ENCODE results near the gene CHSY1.

CHSY1 gene

DNA sequence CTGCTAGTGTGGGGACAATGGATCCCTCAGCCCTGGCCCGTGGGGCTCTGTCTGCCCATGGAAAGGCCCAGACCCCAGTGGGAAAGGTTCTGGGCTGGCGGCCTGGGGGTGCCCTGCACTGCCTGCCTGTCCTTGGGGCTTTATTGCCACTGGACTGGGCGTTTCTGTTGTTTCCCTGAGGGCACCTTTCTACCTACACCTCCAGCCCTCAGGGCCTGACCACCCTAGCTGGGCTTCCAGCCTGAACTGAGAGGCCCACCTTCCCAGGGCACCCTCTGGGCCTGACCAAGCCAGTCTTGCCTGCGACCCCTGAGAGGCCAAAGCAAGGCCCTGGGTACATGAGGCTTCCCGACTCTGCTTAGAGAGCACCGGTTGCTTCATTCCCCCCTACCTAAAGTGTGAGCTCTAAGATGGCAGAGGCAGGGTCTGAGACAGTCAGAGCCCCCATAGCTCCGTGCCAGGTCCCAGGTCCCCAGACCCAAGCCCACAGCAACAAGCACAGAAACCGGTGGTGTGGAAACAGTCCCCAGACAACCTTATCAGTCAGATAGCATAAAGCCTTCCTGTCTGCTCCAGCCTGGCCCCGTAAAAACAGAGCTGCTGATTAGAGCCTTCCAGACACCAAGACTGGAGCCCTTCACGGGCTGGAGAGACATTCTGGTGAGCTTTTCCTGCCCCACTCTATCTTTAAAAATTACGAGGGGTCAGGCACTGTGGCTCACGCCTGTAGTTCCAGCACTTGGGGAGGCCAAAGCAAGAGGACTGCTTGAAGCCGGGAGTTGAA is 102.8 kb downstream of the CHSY1 start:
- DNase-seq: no peak

DNA sequence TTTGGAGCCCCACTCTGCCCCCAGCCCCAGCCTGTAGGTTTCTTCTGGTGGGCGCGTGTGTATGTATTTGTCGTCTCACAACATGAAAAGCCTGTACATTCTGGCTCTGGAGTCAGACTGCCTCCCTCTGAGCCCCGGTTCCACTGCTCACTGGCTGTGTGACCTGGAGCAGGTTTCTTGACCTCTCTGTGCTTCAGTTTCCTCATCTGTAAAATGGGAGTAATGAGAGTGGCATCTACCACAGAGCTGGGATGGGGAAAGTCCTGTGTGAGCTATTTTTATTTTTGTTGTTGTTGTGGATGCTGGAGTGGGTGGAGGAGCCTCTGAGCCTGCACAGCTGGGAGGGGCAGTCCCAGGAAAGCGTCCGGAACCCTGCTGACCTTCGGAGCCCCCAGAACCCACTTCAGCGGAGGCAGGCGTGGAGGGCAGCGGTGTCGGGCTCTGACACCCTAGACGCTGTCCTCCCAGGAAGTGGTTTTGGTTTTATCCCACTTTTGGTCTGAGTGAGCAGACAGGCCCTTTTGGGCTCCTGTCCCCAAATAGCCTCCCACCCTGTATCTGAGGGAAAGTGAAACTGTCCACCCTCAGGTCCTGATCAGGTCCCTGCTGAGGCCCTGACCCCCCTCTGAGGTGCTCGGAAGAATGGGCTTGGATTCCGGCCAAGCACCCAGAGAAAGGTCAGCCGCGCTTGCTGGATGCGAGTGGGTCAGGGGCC is 103.5 kb downstream of the CHSY1 start:
- no peak for DNase-seq

- no peak for DNase-seq
Measured at GRCh38 chr15:101147181-101147580, 104.7 kb downstream of the CHSY1 start.

GRCh38 chr15:101146118-101146702 is 105.6 kb downstream of the CHSY1 start:
- no peak for DNase-seq

DNA sequence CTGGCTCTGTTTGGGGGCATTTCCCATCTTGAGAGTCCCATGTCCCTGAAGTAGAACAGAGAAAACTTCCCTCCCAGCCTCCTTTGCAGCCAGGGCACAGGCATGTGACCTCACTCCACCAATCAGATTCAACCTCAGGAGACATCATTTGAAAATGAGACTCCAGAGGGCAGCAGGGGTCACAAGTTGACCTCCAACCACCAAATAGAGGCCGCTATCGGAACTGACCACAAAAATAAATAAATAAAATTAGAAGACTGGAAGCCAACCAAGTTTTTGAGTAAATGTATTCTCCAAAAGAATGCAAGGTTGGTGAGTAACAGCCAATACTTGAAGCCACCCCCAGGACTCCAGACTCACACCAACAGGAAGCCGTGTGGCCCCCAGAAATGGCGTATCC is 106.5 kb downstream of the CHSY1 start:
- DNase-seq: no peak

- DNase-seq: no peak
Measured at GRCh38 chr15:101143321-101143720, 108.5 kb downstream of the CHSY1 start.

DNA sequence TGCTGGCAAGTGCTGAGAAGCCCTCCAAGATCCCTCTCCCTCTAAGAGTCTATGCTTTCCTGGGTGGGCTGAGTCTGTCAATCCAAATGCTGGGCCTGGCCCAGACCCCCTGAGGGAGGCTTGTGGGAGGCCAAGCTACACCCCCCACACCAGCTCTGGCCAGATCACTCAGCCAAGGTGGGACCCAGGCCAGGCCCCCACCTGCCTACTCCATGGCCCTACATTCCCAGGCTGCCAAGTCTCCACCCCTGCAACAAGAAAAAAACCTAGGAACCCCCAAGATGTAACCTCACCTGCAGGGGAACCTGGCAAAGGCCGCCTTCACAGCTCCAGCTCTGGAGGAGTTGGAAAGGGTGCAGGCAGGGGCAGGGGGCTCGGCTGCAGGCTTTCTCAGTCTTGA is 109.1 kb downstream of the CHSY1 start:
- DNase-seq: no peak

DNA sequence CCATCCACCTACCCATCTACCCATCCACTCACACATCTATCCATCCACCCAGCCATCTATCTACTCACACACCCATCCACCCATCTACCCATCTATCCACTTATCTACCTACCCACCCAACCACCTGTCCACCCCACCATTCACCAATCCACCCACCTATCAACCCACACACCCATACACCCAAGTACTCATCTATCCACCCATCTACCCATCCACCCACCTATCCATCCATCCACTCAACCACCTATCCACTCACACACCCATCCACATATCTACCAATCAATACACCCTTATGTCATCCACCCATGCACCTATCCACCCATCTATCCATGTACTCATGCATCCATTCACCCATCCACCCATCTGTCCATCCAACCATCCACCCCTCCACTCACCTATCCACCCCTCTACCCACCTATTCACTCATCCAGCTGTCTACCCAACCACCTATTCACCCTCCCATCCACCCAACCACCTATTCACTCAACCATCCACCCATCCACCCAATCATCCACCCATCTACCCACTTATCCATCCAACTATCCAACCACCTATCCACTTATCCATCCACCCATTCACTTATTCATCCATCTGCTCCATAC is 109.8 kb downstream of the CHSY1 start:
- DNase-seq: no peak

GRCh38 chr15:101140697-101141065 is 111.2 kb downstream of the CHSY1 start:
- DNase-seq: no peak

DNA sequence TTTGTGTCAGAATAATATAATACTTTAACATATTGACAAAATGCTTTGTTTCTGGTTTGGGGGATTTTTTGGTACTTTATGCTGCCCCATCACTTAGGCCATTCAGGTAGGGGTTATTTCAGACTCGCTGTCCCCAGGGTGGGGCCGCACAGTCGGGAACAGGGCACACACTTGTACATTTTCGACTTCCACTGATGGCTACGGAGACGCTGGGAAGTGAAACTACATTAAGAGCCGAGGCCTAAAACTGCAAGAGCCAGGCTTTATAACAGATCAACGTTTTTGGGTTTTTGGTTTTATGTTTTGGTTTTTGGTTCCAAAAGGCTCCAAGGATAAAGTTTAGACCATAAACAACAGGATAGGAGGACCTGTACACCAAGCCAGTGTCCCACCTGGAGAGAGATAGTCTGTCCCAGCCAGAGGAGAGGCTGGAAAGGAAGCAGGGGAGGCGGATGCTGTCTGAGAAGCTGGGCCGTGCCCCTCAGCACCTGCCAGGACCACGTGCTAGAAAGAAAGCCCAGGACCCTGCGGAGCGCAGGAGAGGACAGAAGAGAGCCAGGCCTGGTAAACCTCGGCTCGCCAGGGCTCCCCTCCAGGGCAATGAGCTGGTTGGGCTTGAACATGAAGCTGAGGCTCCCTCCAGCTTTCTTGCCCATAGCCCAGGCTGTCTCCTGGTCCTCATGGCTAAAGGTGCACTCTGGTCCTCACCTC is 111.7 kb downstream of the CHSY1 start:
- no peak for DNase-seq

GRCh38 chr15:101138913-101139880 is 112.7 kb downstream of the CHSY1 start:
- no peak for DNase-seq

DNA sequence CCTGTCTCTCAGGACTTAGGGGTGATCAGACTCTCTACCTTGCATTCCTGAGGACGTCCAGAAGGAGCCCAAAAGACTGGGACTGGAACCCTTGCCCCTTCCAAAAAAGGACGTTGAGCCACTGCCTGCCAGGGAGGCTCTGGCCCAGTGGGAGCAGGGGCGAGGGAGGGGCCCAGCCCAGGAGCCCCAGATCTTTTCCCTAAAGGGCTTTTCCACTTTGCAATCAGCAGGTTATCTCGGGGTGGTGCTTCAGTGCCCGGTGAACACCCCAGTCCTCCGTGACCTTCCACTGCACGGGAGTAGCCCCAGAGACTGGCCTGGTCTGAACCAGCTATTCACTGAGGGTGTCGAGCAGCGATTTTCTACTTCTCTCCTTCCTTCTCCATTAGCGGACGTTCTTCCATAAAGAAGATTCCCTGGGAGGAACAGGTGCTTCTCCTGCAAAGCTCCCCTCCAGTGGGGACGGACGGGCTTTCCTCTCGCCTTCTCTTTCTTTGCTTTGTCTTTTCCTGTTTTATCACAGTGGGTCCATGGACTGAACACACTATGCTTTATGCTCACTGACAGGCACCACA is 113.7 kb downstream of the CHSY1 start:
- no peak for DNase-seq

DNA sequence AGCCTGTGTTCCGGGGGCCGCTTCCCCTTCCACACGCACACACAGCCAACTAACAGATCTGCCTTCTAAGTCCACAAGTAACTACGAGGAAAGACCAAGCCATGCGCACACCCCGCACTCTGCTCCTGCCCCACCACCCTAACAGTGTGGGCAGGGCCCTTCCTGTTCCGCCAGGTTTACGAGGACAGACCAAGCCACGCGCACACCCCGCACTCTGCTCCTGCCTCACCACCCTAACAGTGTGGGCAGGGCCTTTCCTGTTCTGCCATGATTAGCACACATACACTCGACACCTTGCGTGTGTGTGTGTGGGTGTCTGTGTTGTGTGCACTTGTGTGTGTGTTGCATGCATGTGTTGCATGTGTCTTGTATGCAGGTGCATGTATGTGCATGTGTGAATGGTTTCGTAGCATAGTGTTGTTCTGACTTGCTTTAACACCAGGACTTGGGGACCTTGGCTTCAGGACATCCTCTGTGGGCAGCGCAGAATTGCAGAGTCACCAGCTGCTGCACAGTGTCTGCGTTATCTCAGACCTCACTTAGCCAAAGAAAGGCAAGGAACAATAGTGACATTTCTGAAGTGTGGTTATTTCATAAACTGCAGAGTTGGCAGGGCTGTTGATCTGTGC is 114.4 kb downstream of the CHSY1 start:
- DNase-seq: no peak

GRCh38 chr15:101136381-101137268 is 115.2 kb downstream of the CHSY1 start:
- DNase-seq: no peak

DNA sequence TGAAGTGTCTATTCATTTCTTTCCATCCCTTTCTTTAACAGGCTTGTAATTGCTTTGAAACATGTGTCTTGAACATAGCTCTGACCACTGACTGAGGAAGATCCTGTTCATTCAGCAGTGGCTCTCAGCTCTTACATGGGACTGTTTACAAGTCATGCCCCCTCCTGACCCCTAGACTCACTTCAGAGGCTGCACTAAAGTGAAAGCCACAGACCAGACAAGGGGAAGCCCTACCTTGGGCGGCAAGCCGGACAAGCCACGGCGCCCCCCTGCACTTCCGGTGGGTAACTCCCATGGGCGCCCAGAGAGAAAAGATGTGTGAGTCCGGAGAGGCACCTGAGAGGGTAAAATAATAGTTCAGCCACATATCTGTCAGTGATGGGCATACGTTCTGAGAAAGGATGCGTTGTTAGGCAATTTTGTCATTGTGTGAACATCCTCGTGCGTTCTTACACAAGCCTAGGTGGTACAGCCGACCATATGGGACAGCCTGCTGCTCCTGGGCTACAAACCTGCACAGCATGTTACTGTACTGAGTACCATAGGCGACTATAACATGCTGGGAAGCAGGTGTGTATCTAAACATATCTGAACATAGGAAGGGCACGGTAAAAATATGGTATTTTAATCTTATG is 116.2 kb downstream of the CHSY1 start:
- no peak for DNase-seq

- no peak for DNase-seq
Measured at GRCh38 chr15:101134780-101135179, 117.1 kb downstream of the CHSY1 start.

DNA sequence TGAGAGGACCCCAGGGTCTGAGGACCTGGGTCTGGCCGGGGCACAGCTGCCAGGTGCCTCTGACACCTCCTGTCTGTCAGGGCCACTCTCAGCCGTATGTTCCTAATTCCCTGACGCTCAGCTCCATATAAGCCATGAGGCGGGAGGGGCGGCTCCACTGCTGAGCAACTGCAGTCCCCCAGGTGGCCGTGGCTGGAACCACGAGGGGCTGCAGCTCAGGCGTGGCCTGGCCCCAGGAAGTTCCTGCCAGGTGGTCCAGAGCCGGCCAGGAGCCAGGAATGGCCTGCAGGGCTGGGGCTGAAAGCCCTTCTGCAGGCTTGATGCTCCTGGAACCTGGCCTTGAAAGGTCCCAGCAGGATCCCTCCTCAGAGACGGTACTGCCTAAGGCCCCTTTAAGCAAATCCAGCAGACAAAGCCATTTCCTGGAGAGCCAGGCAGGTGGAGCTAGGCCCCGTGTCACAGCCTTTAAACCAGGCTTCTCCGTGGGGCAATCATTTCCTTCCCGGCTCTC is 118.0 kb downstream of the CHSY1 start:
- no peak for DNase-seq

- DNase-seq: no peak
Measured at GRCh38 chr15:101133181-101133460, 118.7 kb downstream of the CHSY1 start.

DNA sequence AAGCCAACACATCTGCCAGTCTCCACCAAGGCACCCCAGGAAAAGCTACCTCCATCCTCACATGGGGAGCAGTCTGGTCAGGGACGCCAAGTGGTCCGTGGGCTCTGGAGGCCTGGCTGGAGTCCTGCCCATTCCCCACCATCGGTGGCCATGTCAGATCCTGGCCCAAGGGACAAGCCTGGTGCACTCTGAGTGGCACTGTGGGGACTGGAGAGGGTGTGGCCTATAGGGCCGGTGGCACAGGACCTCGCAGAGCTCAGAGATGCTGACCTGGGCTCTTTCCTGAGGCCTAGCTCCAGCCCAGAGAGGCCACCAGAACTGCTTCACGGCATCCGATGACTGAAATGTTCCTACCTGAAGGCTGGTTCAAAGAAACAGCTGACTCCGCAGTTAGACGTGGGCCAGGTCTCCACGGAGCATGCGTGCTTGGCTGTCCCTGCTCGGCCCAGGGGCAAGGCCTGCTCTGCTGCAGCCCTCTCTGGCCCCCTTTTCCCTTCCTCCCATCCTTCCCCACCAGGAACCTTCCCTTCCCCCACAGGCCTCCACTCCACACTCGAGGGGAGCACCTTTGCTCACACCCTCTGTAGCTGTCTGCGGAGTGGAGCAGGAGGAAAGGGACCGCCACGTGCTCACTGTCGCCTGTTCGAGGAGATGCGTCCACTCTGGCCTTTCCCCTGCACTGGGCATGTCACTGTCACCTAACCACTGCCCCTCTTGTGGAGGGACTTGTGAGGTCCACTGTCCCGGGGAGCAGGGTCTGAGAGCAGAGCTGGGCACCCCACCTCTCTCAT is 119.3 kb downstream of the CHSY1 start:
- no peak for DNase-seq

Measured in activated naive CD4-positive, alpha-beta T cell treated with Interleukin-2 at 50 U/mL for 16 hours (primary cell).